ENCODE measurements around the gene MYLK3.
A peak's percentile ranks its signal among the peaks of the same experiment; 100 is the strongest.

Gene MYLK3

DNA sequence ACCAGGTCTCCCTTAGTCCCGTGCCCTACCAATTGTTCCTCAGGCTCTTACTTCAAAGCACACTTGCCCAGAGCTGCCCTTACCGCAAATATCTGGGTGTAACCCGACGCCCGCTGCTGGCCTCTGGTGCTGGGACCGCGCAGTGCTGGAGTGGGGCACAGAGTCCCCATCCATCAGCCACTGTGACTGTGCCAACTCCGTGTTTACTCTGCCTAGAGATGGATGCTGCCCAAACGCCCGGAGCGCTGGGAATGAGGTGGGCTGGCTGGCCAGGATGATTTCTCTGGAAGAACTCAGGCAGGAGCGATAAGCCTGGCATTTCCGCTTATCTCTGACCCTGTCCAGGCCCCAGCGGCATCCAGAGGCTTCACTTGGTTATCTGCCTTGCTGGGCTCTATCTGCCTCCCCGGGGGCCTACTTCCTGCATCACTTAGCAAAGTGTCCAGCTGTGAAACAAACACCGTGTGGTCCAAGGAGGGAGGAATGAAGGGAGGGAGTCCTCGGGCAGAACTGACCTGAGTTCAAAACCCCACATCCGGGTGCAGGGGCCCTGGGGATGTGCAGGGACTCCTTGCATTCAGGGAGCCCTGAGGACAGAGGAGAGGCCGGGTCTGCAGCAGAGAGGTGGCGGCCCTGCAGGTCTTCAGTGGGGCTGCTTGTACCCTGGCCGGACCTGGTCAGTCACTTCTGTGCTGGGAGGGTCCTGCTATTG is 9.4 kb upstream of the MYLK3 start:
- no peak for DNase-seq

DNA sequence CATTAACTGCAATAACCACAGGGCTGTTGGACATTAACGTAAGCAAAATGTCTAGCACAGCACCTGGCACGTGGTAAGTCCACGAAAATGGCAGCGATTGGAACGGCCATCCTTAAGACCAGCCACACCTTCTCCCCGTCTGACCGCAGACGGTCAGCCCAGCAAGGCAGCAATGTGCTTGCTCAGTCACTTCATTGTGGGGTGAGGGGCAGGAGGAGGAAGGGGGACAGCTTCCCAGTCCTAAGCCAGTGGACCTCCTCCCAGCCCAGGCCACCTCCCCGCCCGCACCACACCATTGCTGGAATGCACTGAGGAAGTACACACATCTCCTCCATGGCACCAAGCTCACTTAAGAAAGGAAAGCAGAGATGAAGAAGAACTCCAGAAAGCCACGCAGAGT is 8.6 kb upstream of the MYLK3 start:
- DNase-seq, result no peak

DNA sequence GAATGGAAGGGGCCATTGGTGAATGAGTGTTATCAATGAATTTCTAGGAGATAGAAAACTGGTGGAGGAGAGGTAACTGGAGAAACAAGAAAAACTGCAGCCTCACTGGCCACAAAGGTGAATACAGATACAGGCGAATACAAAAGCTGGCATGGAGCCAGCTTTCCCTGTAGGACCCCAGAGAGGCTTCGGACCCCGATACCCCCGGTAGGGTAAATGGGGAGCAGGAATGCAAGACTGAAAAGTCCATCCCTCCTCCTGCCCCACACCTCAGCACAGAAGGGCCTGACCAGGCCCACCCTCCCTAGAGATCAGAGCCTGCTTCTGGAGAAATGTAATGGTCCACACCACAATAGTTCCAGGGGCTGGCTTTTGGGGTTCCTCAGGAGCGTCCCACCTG is 4.9 kb upstream of the MYLK3 start:
- DNase-seq, result no peak

DNA sequence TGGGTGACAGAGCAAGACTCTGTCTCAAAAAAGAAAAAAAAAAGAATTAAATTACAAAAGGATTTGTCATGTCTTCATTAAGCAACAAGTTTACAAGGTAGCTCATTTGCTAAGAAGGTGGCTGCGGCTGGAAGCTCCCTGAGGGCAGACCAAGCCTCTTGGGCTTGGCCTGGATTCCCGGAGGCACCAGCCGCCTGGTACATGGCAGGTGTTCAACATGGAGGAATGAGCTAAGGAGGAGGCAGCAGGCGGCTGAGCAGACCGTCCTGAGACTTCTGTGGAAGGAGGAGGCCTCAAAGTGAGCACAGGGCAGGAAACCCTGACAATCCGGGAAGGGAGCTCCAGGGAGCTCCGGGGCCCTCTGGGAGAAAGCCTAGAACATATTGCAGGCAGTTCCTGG is 3.2 kb upstream of the MYLK3 start:
- no peak for DNase-seq

DNA sequence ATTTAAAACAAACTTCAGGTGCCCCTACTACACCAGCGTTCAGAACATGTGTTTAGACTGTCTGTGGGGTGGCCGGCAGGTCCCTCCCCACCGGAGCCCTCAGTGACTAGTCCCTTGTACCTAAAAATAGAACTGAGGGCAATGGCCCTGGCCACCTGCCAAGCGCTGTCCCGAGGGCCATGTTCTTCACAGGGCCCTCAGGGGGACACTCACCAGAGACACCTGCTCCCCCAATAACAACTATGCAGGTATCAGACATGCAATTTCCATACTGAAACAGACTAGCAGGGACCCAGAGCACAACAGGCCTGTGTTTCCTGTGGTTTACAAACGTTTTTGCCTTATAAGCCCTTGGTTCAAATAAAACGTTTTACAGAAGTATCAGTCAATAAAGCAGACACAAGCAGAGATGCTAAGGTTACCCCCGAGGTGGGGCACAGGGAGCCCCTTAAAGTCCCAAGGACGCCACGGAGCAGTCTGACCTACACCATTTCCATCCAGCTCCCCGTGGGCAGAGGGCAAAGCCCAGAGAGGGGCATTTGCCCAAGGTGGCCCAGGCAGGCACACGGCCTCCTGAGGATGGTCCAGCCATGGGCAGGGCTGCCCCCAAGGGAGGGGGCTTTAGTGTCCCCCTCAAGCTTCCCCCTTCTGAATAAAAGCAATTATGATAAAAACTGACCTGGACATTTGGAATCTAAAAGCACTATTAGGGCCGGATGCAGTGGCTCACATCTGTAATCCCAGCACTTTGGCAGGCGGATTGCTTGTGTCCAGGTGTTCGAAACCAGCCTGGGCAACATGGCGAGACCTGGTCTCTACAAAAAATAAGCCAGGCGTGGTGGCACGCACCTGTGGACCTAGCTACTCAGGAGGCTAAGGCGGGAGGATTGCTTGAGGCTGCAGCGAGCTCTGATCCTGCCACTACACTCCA is 896 bp upstream of the MYLK3 start:
- no peak for DNase-seq

DNA sequence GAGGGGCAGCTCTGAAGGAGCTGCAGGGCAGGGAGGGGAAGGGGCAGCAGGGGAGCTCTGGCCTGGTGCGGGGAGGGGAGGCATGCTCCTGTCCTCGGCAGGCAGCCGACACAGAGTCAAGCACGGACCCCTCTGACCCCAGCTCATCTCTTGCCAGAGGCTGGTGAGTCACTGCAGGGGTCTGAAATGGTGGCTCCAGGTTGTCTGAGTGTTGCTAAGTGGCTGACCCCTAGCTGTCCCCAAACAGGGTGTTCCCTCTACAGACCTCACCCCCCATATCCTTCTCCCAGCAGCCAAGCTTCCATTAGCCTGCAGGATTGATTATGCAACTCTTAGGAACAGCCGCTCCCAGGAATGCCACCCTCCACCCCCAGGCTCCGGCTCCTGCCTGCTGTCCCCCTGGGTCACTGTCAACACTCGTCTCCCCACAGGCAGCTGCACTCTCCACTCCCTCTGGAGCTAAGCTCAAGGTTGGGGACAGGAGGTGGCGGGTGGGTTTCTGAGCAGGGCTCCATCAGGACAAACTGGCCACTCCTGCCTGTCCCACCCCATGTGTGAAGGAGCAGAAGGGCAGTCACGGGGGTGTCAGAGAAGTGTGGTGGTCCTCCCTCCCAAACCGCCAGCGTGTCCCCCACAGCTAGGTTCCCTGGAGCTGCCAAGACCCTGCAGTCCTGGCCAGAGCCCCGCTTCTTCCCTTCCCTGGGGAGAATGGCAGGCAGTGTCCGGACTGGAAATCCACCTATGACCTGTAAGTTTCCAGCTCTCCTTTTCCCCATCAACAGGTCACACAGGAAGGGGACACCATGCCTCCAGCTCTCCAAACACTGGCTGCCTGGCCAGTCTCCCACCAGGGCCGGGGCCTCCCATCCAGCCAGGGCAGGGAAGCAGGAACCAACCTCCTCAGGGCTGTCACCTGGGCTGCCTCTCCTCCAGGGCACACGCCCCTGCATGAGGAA is 1.0 kb downstream of the MYLK3 start:
- no peak for DNase-seq

DNA sequence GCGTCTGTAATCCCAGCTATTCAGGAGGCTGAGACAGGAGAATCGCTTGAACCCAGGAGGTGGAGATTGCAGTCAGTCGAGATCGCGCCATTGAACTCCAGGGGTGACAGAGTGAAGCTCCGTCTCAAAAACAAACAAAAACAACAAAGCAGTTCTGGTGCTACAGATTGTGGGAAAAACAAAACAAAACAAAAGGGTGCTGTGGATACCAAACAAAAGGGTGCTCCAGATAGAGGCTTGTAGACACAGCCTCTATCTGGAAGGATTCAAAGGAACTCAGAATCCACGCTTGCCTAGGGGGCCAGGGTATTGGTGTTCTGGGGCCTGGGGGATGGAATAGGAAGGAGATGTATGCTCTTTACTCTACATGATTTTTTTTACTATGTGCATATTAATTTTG is 2.5 kb downstream of the MYLK3 start:
- no peak for DNase-seq

DNA sequence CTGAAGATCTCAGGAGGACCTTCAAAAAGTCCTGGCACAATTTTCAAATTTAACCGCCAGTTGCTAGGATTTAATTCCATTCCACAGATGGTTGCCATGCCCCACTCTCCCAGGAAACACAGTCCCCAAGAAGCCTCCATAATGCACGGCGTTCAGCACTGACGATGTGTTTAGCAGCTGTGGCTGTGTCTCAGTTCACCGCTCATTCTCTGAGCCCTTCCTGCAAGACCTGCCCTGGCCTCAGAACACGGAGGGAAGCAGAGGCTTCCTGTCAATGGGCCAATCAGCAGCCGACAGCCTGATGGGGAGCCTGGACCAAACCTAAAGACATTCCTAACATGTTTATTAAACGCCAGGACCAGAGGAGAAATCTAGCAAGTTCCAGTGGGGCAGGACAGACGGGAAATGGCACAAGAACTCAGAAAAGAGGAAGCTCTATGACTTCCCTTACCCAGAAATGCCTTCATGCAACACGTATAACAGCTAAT is 4.9 kb downstream of the MYLK3 start:
- peak; percentile 20 for DNase-seq

DNA sequence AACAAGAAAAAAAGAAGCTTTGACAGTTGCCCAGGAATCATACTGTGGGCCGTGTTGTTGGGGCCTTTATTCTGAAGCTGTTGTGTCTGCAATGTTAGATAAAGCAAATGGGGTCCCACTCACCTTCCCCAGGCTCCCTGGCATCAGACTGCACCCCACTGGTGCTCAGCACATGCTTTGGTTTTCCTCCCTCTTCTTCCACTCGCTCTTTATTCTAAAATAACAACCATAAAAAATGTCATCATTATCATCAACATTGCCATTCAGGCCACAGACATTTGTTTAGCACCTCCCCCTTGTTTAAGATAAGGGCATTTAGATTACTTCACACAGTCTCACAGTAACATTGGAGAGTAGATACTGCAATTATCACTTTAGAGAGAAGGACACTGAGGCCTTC is 8.2 kb downstream of the MYLK3 start:
- no peak for DNase-seq

DNA sequence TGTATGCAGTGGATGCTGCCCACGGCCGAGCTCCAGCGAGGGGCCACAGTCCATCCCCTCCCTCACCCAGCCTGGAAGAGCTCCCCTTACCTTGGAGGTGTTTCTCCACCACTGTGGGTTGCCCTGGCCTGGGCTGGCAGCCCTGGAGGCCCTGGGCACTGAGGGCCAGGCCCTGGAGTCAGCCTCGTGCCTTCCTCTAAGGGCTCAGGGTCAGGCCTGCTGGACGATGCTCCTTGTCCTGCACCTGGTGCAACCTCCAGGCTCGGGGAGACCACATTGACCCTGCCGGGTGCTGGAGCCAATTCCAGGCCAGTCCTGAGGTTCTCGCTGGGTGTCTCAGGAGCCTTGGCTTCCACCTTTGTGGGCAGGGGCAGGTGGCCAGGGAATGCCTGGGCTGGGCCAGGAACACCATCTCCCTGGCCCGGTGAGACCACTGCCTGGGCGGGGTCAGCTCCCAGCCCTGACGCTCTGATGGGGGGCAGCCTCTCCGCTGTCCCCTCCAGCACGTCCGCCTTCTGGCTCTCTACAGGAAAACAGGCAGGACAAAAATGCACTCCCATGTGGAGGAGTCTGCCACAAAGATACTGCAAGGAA is 10.4 kb downstream of the MYLK3 start:
- DNase-seq, result no peak

DNA sequence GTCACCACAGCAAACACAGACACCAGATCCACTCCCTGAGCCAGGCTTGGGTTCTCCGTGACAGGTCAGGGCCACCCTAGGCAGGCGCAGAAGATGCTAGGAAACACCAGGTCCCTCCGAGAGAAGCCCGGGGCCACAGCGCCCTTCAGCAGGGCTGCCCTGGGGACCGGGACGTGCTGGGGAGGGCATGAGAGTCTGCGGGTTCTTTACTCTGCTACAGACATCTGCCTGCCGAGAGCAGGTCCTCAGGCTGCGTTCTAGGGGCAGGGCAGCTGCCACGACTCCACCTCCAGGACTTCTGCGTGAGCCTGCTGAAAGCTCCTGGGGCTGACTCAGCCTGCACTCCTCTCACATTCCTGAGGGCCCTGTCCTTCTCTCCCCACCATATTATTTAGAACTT is 11.4 kb downstream of the MYLK3 start:
- no peak for DNase-seq

DNA sequence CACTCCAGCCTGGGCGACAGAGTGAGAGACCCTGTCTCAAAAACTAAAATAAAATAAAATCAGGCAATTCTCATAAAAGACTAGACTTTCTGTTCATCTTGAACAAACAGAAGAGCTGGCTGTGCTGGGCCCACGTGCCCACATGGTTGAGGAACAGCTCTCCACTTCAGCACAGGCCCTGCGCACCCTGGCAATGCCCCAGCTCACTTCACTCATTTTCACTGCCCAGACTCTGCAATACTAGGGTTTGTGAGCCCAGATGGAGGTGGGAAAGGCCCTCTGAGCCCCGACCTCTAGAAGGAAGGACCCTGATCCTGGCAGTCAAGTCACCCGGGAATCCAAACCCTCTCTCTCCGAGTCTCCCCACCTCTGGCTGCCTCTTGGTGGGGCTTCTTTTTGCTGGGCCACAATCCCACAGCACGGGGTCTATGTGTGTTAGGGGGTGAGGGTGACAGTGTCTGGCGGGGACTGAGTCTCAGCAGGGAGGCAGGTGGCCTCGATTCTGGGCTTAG is 14.8 kb downstream of the MYLK3 start:
- DNase-seq, result no peak

DNA sequence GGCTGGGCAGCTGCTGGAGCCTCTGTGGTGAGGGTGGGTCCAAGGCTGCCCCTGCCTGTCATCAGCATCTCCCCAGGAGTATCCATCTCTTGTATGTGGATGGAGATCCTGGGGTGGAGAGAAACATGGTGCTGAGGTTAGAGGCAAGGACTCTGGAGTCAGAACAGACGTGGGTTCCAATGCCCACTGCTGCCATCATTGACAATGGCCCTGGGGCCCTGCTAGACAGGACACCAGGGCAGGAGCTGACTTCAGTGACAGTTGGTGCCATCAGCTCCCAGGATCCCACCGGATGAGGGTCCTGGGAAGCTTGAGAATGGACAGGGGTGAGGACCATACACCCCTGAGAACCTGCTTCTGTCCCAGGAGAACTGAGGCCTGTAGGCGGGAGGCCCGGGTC is 15.6 kb downstream of the MYLK3 start:
- DNase-seq, result no peak

DNA sequence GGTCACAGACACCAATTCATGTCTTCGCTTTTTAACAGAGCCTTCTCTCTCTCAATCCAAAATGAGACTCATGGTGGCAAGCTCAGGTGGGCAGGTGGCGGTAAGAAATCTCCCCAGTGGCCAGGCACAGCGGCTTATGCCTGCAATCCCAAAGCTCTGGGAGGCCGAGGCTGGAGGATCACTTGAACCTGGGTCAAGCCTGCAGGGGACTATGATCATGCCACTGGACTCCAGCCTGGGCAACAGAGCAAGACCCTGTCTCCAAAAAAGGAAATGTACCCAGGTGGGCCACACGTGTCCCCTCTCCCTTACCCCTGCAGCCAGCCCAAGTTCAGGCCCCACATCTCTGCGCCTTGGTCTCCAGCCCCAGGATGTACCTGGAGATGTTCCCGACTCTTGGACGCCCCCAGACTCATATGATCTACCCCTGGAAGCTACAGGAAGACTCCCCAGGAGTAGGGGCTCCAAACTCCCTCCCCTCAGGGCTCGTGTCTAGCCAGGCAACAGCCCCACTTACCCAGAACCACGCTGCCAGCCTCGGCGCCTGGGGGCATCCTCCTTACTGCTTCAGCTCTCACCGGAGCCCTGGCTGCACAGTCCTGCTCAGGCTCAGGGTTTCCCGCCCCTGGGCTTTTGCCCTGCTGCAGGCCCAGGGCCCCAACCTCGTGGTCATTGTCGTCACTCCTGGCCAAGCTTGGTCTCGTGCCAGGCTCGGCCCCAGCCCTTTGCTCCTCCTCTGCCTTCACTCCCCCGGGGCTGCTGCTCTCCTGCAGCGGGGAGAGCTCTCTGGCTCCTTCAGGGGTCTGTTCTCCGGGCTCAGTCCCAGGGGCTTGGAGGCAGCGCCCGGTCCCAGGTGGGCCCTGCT is 16.2 kb downstream of the MYLK3 start:
- no peak for DNase-seq

DNA sequence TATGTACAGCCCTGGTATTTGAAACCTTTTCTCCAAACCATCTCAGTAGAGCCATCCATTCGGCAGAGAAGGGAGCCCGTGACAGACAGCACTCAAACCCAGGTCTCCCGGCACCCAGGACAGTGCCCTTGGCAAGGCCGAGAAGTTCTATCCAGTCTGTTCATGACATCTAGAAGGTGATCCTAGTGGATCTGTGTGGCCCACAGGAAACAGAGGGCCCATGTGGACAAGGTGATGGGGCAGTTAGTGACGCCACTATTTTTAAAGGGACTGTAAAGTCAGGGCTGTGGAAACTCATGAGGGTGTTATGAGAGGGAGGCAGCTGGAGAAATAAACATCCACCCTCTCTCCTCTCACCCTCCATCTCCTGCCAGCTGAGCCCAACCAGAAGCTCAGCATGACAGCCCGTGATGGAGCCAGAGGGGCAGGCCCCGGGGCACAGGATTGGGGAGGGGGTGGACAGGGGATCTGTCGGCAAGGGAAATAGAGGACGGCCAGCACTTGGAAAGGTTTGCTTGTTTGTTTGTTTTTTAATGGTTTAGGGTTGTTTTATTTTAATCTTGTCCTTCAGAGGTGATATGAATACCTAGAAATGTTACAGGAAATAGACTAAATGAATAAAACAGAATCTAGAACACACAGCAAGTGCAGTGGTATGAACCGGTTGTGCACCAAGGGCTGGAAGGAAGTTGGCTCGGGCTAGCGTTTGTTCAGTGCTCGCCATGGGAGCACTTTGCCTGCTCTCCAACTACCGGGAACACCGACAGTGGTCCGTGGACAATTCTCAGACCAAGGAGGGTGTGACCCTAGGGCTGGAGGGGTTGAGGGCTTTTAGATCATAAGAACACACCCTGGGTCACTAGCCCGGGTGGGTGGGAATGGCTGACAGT is 17.1 kb downstream of the MYLK3 start:
- no peak for DNase-seq

DNA sequence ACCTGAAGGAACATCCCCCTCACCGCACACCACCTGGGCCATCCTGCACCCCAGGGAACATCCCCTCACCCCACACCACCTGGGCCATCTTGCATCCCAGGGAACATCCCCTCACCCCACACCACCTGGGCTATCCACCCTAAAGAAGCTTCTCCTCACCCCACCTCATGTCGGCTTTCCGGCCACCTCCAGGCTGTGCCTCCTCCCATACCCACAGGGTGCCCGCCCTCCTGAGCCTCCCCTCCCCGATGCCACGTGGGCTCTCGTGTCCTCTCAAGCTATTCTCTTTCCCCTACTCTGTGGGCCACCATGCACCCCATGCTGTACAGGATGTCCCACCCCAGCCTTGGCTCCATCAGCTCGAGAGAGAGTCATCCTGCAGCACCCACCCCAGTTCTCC is 18.0 kb downstream of the MYLK3 start:
- DNase-seq, result no peak

DNA sequence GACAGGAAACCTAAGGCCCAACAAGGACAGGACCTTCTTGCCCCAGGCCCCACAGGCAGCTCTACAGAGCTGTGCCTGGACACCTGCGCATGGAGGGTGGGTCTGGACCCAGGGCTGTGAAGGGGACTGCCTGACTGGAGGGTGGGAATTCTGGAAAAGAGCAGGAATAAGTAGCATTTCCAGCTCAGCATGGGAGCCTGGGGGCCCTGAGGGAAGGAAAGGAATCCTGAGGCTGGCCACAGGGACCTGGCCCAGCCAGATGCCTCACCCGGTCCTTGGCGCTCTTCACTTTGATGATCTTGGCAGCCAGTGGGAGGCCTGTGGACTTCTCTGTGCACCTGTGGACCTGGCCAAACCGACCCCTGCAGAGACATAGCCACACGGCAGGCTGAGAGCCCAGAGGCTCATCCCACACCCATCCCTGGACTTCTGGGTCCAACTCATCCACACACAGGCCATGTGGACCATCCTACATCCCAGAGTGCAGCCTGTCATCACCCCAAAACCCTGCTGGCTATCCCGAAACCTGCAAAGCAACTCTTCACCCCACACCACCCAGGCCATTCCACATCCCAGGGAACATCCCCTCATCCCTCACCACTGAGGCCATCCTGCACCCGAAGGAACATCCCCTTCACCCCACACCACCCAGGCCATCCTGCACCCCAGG is 18.7 kb downstream of the MYLK3 start:
- no peak for DNase-seq

DNA sequence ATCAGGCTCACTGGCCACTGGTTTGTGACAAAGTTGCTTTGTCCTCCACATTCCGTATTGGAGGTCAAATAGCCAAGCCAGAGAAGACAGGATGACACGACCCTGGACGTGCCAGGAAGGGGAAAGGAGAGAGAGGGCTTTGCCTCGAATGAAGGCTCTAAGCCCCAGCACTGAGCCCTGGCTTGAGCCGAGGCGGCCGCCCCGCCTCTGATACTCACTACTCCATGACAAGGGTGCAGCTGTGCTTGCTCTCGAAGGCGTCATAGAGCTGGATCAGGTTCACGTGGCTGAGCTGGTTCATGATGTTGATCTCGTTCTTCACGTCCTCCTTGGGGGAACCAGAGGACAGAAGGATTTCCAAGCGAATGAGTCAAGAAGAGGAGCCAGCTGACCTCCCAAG is 19.3 kb downstream of the MYLK3 start:
- no peak for DNase-seq

DNA sequence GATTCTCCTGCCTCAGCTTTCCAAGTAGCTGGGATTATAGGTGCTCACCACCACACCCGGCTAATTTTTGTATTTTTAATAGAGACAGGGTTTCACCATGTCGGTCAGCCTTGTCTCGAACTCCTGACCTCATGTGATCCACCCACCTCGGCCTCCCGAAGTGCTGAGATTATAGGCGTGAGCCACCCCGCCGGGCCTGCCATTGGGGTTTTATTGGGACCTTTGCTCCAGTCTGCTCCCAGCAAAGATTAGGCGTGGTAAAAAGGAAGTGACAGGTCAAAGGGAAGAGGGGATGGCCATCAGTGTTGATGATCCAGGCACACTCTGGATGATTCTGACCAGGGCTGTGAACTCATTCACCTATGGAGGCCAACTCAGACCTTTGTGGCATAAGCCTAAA is 20.5 kb downstream of the MYLK3 start:
- DNase-seq, result no peak

DNA sequence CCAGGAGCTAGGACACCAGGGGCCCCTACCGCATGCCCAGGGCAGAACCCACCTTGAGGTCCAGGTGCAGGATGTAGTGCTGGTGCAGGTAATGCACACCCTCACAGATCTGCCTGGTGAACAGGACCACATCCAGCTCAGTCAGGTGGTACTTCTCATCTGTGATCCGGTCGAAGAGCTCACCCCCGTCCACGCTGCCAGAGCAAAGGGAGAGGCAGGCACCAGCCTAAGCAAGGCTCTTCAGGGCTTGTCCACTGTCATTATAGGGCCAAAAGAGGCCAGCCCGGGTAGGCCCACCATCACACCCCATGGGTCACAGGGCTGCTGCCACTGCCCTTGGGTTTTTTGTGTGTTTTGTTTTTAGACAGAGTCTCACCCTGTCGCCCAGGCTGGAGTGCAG is 21.0 kb downstream of the MYLK3 start:
- no peak for DNase-seq

All from SIG-M5 (cell line).